ENCODE results near the gene PARP2.

DNA sequence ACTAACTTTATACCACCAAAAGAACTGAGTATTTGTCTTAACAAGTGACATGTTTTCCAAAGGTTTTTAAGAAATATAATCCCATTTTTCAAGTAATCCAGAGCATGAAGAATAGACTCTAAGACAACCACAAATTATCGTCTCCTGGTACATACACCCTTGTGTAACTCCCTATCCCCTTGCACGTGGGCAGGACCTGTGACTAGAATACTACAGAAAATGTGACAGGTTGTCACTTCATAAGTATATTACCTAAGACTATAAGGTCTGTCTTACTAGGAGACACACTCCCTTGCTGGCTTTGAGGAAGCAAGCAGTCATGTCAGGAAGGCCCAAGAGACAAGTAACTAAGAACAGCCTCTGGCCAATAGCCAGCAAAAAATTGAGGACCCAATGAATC is 29.4 kb upstream of the PARP2 start:
- TF ChIP-seq POLR2AphosphoS5 (IDR thresholded peaks at IDR 0.05; ENCODE audit: low read depth, low read length) = no peak
- TF ChIP-seq POLR2A (IDR thresholded peaks at IDR 0.05; ENCODE audit: low read depth, low read length) = no peak
